NCI-H2107 (cell line): Measurements from ENCODE around the gene ADSS1.
"Not testable (repeated sequence)": the region's sequence is repeated elsewhere in the genome, so short reads cannot be mapped to it uniquely, and the experiment has no call there.

Experiments
- DNase-seq: peaks from one replicate; lab custom pipeline; 2025; lab: John Stamatoyannopoulos, UW

ADSS1 gene

GRCh38 chr14:104734601-104734990, 10.6 kb downstream of the ADSS1 start:
- no peak for DNase-seq

- DNase-seq: no peak
These were observed 11.2 kb downstream of the ADSS1 start for GRCh38 chr14:104734991-104735779.

GRCh38 chr14:104735830-104736642, 12.0 kb downstream of the ADSS1 start:
- no peak for DNase-seq

GRCh38 chr14:104738375-104739019, 14.5 kb downstream of the ADSS1 start:
- DNase-seq: no peak

GRCh38 chr14:104739026-104739425, 15.0 kb downstream of the ADSS1 start:
- DNase-seq: no peak

- no peak for DNase-seq
These were observed 15.8 kb downstream of the ADSS1 start for GRCh38 chr14:104739546-104740516.

- DNase-seq: no peak
These were observed 17.2 kb downstream of the ADSS1 start for GRCh38 chr14:104741108-104741802.

- DNase-seq: no peak
These were observed 17.8 kb downstream of the ADSS1 start for GRCh38 chr14:104741803-104742251.

GRCh38 chr14:104742586-104743455, 18.8 kb downstream of the ADSS1 start:
- no peak for DNase-seq

- no peak for DNase-seq
These were observed 19.7 kb downstream of the ADSS1 start for GRCh38 chr14:104743461-104744380.

- DNase-seq: no peak
These were observed 20.5 kb downstream of the ADSS1 start for GRCh38 chr14:104744484-104744883.

GRCh38 chr14:104745431-104745830, 21.4 kb downstream of the ADSS1 start:
- no peak for DNase-seq

GRCh38 chr14:104746071-104746545, 22.1 kb downstream of the ADSS1 start:
- no peak for DNase-seq

GRCh38 chr14:104746934-104747481, 23.0 kb downstream of the ADSS1 start:
- DNase-seq: no peak

- no peak for DNase-seq
These were observed 23.8 kb downstream of the ADSS1 start for GRCh38 chr14:104747876-104748275.

- no peak for DNase-seq
These were observed 25.2 kb downstream of the ADSS1 start for GRCh38 chr14:104749111-104749649.

GRCh38 chr14:104750056-104750752, 26.2 kb downstream of the ADSS1 start:
- DNase-seq: no peak

- DNase-seq: not testable (repeated sequence)
These were observed 26.7 kb downstream of the ADSS1 start for GRCh38 chr14:104750753-104751057.
